ENCODE measurements around the gene LFNG. TPM values are rescaled to one million over a fixed set of nuclear protein-coding genes. Genes with fewer than 3 reads are reported as not detected.
"Not testable (repeated sequence)": the region's sequence is repeated elsewhere in the genome, so short reads cannot be mapped to it uniquely, and the experiment has no call there.

LFNG gene
- total and polyA plus RNA-seq, 2 of the 13 experiments (the other 11 are each of a cell fraction or from before 2014, with no cell fraction given) = 0.44 to 1.5 TPM

- TF ChIP-seq, protein P1, sequence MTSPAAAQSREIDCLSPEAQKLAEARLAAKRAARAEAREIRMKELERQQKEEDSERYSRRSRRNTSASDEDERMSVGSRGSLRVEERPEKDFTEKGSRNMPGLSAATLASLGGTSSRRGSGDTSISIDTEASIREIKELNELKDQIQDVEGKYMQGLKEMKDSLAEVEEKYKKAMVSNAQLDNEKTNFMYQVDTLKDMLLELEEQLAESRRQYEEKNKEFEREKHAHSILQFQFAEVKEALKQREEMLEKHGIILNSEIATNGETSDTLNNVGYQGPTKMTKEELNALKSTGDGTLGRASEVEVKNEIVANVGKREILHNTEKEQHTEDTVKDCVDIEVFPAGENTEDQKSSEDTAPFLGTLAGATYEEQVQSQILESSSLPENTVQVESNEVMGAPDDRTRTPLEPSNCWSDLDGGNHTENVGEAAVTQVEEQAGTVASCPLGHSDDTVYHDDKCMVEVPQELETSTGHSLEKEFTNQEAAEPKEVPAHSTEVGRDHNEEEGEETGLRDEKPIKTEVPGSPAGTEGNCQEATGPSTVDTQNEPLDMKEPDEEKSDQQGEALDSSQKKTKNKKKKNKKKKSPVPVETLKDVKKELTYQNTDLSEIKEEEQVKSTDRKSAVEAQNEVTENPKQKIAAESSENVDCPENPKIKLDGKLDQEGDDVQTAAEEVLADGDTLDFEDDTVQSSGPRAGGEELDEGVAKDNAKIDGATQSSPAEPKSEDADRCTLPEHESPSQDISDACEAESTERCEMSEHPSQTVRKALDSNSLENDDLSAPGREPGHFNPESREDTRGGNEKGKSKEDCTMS (CRISPR knock-in tag; conservative IDR thresholded peaks at IDR 0.05) = no peak
- TF ChIP-seq MTERF4 (CRISPR knock-in tag; IDR thresholded peaks at IDR 0.05) (no peak), SRSF9 (IDR thresholded peaks at IDR 0.05; ENCODE audit: borderline replicate concordance, insufficient read depth, low read depth, low read length, poor library complexity, severe bottlenecking) (no peak), FOSL2 (CRISPR knock-in tag; IDR thresholded peaks at IDR 0.05) (peak; percentile 66; the same call in 1 of the 2 replicates), ZNF343 (CRISPR knock-in tag; IDR thresholded peaks at IDR 0.05) (no peak), ZFP90 (CRISPR knock-in tag; IDR thresholded peaks at IDR 0.05; ENCODE audit: borderline replicate concordance) (no peak)
These were observed 10.8 kb downstream of the LFNG start (continued) for GRCh38 chr7:2530071-2530987.

- H3K79me2 ChIP-seq (ENCODE audit: insufficient read depth, low read length); H3K9ac ChIP-seq (ENCODE audit: insufficient read depth, low read depth, low read length); BruUV-seq (replicated peaks); H3K9me3 ChIP-seq (ENCODE audit: low read length); H3K27ac ChIP-seq (ENCODE audit: extremely low read length, insufficient read depth, low read length); intact Hi-C loops (cut with micrococcal nuclease; ENCODE audit: unreplicated experiment); in situ Hi-C loops (cut with HindIII; ENCODE audit: extremely low pct_ligation_motif_present, low pct_unique_long_range_greater_than_20kb); H2AFZ ChIP-seq (ENCODE audit: low read length); CTCF ChIA-PET (ENCODE audit: low intra/inter-chr PET ratio, low total read pairs); FAIRE-seq; H3K4me3 ChIP-seq (replicated peaks in 1 of 3; ENCODE audit: insufficient read depth in 1 of 3, low read depth in 2 of 3, low read length in 3 of 3); POLR2A ChIA-PET; H3K36me3 ChIP-seq (replicated peaks in 1 of 2; ENCODE audit: control insufficient read depth in 1 of 2, insufficient read depth in 2 of 2, low read length in 2 of 2); H4K20me1 ChIP-seq (ENCODE audit: insufficient read depth, low read length); H3K4me2 ChIP-seq (ENCODE audit: low read depth, low read length); DNase-seq (ENCODE audit: low spot score): not testable (repeated sequence)
- WGBS (ENCODE audit: low lambda C conversion rate) = 61% methylated on average over 28 of the region's 43 CpGs
- ATAC-seq = peak; percentile 28; the same call in 2 of the 3 replicates
- Histone ChIP-seq H3K27me3 (ENCODE audit: control insufficient read depth in 1 of 2, insufficient read depth in 2 of 2, low read length in 2 of 2) (peaks cover 0 to 11% of the 10 kb centered on the region in 2 experiments; a peak in 1 of 5 replicates), H3K4me1 (ENCODE audit: insufficient read depth, low read length) (peaks cover 40% of the 10 kb centered on the region)
These were observed 11.6 kb downstream of the LFNG start for GRCh38 chr7:2530994-2531795.

DNA sequence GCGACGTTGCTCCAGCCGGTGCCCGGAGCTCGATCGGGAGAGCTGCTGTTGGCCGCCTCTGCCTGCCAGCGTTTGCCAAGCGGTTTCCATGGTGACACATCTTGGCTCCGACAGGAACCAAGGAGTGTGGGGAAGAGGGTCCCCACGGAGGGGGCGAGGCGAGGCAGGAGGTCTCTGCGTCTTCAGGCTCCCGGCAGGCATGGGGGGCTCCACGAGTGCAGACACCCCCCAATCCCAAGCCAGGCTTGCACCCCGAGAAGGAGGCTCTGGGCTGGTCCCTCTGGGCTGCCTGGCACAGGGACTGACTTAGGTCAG is 12.2 kb downstream of the LFNG start:
- H3K27me3 ChIP-seq (ENCODE audit: control insufficient read depth in 1 of 2, insufficient read depth in 2 of 2, low read length in 2 of 2) = peaks cover 0 to 11% of the 10 kb centered on the region in 2 experiments; a peak in 1 of 5 replicates
- CTCF ChIA-PET (ENCODE audit: low intra/inter-chr PET ratio, low total read pairs); H3K4me2 ChIP-seq (ENCODE audit: low read depth, low read length); H3K79me2 ChIP-seq (ENCODE audit: insufficient read depth, low read length); H2AFZ ChIP-seq (ENCODE audit: low read length); FAIRE-seq; H3K9me3 ChIP-seq (ENCODE audit: low read length); intact Hi-C loops (cut with micrococcal nuclease; ENCODE audit: unreplicated experiment); in situ Hi-C loops (cut with HindIII; ENCODE audit: extremely low pct_ligation_motif_present, low pct_unique_long_range_greater_than_20kb); BruUV-seq (replicated peaks); POLR2A ChIA-PET; H3K36me3 ChIP-seq (replicated peaks in 1 of 2; ENCODE audit: control insufficient read depth in 1 of 2, insufficient read depth in 2 of 2, low read length in 2 of 2); H3K27ac ChIP-seq (ENCODE audit: extremely low read length, insufficient read depth, low read length); H3K9ac ChIP-seq (ENCODE audit: insufficient read depth, low read depth, low read length); DNase-seq (ENCODE audit: low spot score); H3K4me3 ChIP-seq (replicated peaks in 1 of 3; ENCODE audit: insufficient read depth in 1 of 3, low read depth in 2 of 3, low read length in 3 of 3); ATAC-seq; H4K20me1 ChIP-seq (ENCODE audit: insufficient read depth, low read length): not testable (repeated sequence)
- H3K4me1 ChIP-seq (ENCODE audit: insufficient read depth, low read length) = peaks cover 40% of the 10 kb centered on the region
- WGBS (ENCODE audit: low lambda C conversion rate) = 85% methylated on average over 4 of the region's 17 CpGs

Measured in HepG2 (cell line).